K562 (cell line): Measurements from ENCODE around the gene RFX3. TPM values are rescaled to one million over a fixed set of nuclear protein-coding genes. Genes with fewer than 3 reads are reported as not detected.

ENCODE experiments used
- EHMT2 ChIP-seq: fragments of 450-650 bp; IDR thresholded peaks from 2 replicates; pipeline ENCODE4 v1.6.1; 2018; ENCODE audit warnings: antibody characterized with exemption
- KDM2B ChIP-seq: fragments of 250-450 bp; sonication (Bioruptor Pico); IDR thresholded peaks from 2 replicates; pipeline ENCODE4 v1.8.0; 2021; ENCODE audit warnings: mild to moderate bottlenecking, moderate library complexity
- RCOR1 ChIP-seq, 2 experiments: IDR thresholded peaks; 2 replicates each; pipeline ENCODE4 v1.6.1; 2012; ENCODE audit warnings: low read depth in 2 of 2, low read length in 2 of 2, borderline replicate concordance in 1 of 2, improper control_type of control experiment in 1 of 2
- SMARCA4 ChIP-seq: fragments of 450-650 bp; IDR thresholded peaks from 2 replicates; pipeline ENCODE4 v1.6.1; 2016
- SRSF9 ChIP-seq: fragments of 200-400 bp; formaldehyde crosslinking; IDR thresholded peaks from 2 replicates; pipeline ENCODE4 v1.6.1; 2017; ENCODE audit warnings: low read depth, low read length, borderline replicate concordance
- ZKSCAN8 ChIP-seq: fragments of 200-800 bp; sonication (Bioruptor generic); IDR thresholded peaks from 2 replicates; pipeline ENCODE4 v1.6.1; 2016; ENCODE audit warnings: missing genetic modification characterization, missing compliant biosample characterization
- polyA plus RNA-seq, 8 experiments: library from polyadenylated mRNA; depleted of rRNA in 4 of 8; stranded (reverse) in 5 of 8; unstranded in 3 of 8; fragments of >200 nt; fragmentation: Nextera tagmentation in 2 of 8; fragmentation: Illumina TruSeq in 1 of 8; extraction: Ambion mirVana in 2 of 8; extraction: Trizol in 1 of 8; gene quantifications; 2 replicates each; pipeline versions ENCODE4 v1.2.1 to v1.2.3, GENCODE V29; 2011 to 2014; ENCODE audit warnings: inconsistent platforms in 1 of 8, missing spikeins in 1 of 8
- total RNA-seq, 7 experiments: library from RNA; depleted of rRNA in 6 of 7; stranded (reverse); fragments of >200 nt in 6 of 7; fragmentation: Illumina TruSeq in 2 of 7; extraction: Trizol in 2 of 7; gene quantifications; 2 replicates each; pipeline versions ENCODE4 v1.2.1 to v1.2.3, GENCODE V29; 2011 to 2021; ENCODE audit warnings: low replicate concordance in 1 of 7
- TF ChIP-seq, protein P1 (sequence below), 2 experiments: fragments of 450-650 bp in 1 of 2; IDR thresholded peaks; 2 replicates each; pipeline ENCODE4 v1.6.1; 2011 to 2017; ENCODE audit warnings: low read depth in 2 of 2, antibody characterized with exemption in 1 of 2, borderline replicate concordance in 1 of 2, low read length in 1 of 2, mild to moderate bottlenecking in 1 of 2, mixed read lengths in 1 of 2; ENCODE audit not compliant: control insufficient read depth in 1 of 2
- TF ChIP-seq, protein P2 (sequence below): sonication (generic); formaldehyde crosslinking; IDR thresholded peaks from 2 replicates; pipeline ENCODE4 v1.8.1; 2023; ENCODE audit warnings: missing genetic modification reagents, mild to moderate bottlenecking, borderline replicate concordance
- TF ChIP-seq, protein P3 (sequence below): fragments of 250-450 bp; sonication (Bioruptor Pico); IDR thresholded peaks from 2 replicates; pipeline ENCODE4 v1.9.0; 2021; ENCODE audit warnings: mild to moderate bottlenecking, inconsistent platforms
- TF ChIP-seq, protein P4 (sequence below): fragments of 250-450 bp; sonication (Bioruptor Pico); IDR thresholded peaks from 2 replicates; pipeline ENCODE4 v1.5.0; 2020; ENCODE audit warnings: mild to moderate bottlenecking, borderline replicate concordance

Gene RFX3
- total and polyA plus RNA-seq, 9 of the 15 experiments (the other 6 are each of a cell fraction or from before 2014, with no cell fraction given), result 0.86 to 4.9 (median 2.0) TPM

DNA sequence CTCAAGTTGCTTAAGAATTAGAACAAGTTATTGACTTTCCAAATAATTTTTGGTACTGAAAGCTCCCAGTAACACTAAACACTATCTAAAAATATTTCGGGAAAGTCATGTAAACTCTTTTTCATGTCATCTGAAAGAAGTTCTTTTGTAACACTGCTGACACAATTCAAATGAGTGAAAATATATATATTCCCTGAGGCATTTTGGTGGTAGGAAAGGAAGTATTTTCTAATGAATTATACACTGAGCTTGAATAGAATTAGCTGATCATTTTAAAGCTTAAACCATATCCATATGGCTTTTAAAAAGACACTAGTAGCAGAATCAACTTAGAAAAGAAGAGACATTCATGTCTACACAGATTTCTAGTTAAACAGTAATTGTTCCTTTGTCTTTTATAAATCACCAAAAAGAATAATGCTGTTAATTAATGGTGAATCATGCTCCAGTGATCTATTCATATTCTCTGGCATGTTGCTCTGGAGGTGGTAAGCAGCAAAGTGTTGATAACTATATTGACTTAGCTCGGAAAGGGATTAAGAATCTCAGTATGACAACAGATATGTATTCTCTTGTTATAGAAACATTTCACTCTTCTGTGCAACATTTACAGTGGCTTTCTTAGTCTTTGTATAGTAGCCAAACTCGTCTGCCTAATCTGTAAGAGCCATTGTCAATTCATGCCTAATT lies 27.4 kb upstream of the RFX3 start (continued):
- TF ChIP-seq, protein P1, sequence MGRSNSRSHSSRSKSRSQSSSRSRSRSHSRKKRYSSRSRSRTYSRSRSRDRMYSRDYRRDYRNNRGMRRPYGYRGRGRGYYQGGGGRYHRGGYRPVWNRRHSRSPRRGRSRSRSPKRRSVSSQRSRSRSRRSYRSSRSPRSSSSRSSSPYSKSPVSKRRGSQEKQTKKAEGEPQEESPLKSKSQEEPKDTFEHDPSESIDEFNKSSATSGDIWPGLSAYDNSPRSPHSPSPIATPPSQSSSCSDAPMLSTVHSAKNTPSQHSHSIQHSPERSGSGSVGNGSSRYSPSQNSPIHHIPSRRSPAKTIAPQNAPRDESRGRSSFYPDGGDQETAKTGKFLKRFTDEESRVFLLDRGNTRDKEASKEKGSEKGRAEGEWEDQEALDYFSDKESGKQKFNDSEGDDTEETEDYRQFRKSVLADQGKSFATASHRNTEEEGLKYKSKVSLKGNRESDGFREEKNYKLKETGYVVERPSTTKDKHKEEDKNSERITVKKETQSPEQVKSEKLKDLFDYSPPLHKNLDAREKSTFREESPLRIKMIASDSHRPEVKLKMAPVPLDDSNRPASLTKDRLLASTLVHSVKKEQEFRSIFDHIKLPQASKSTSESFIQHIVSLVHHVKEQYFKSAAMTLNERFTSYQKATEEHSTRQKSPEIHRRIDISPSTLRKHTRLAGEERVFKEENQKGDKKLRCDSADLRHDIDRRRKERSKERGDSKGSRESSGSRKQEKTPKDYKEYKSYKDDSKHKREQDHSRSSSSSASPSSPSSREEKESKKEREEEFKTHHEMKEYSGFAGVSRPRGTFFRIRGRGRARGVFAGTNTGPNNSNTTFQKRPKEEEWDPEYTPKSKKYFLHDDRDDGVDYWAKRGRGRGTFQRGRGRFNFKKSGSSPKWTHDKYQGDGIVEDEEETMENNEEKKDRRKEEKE (IDR thresholded peaks at IDR 0.05; ENCODE audit: borderline replicate concordance in 1 of 2, control insufficient read depth in 1 of 2, low read depth in 2 of 2, low read length in 1 of 2), result no peak
- TF ChIP-seq, protein P2, sequence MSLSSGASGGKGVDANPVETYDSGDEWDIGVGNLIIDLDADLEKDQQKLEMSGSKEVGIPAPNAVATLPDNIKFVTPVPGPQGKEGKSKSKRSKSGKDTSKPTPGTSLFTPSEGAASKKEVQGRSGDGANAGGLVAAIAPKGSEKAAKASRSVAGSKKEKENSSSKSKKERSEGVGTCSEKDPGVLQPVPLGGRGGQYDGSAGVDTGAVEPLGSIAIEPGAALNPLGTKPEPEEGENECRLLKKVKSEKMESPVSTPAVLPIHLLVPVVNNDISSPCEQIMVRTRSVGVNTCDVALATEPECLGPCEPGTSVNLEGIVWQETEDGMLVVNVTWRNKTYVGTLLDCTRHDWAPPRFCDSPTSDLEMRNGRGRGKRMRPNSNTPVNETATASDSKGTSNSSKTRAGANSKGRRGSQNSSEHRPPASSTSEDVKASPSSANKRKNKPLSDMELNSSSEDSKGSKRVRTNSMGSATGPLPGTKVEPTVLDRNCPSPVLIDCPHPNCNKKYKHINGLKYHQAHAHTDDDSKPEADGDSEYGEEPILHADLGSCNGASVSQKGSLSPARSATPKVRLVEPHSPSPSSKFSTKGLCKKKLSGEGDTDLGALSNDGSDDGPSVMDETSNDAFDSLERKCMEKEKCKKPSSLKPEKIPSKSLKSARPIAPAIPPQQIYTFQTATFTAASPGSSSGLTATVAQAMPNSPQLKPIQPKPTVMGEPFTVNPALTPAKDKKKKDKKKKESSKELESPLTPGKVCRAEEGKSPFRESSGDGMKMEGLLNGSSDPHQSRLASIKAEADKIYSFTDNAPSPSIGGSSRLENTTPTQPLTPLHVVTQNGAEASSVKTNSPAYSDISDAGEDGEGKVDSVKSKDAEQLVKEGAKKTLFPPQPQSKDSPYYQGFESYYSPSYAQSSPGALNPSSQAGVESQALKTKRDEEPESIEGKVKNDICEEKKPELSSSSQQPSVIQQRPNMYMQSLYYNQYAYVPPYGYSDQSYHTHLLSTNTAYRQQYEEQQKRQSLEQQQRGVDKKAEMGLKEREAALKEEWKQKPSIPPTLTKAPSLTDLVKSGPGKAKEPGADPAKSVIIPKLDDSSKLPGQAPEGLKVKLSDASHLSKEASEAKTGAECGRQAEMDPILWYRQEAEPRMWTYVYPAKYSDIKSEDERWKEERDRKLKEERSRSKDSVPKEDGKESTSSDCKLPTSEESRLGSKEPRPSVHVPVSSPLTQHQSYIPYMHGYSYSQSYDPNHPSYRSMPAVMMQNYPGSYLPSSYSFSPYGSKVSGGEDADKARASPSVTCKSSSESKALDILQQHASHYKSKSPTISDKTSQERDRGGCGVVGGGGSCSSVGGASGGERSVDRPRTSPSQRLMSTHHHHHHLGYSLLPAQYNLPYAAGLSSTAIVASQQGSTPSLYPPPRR (CRISPR knock-in tag), result no peak
- TF ChIP-seq SMARCA4 (no peak), ZKSCAN8 (CRISPR knock-in tag) (no peak), RCOR1 (IDR thresholded peaks at IDR 0.05; ENCODE audit: borderline replicate concordance in 1 of 2, low read depth in 2 of 2, low read length in 2 of 2) (no peak), EHMT2 (no peak), KDM2B (CRISPR knock-in tag) (no peak), SRSF9 (no peak)
- TF ChIP-seq, protein P3, sequence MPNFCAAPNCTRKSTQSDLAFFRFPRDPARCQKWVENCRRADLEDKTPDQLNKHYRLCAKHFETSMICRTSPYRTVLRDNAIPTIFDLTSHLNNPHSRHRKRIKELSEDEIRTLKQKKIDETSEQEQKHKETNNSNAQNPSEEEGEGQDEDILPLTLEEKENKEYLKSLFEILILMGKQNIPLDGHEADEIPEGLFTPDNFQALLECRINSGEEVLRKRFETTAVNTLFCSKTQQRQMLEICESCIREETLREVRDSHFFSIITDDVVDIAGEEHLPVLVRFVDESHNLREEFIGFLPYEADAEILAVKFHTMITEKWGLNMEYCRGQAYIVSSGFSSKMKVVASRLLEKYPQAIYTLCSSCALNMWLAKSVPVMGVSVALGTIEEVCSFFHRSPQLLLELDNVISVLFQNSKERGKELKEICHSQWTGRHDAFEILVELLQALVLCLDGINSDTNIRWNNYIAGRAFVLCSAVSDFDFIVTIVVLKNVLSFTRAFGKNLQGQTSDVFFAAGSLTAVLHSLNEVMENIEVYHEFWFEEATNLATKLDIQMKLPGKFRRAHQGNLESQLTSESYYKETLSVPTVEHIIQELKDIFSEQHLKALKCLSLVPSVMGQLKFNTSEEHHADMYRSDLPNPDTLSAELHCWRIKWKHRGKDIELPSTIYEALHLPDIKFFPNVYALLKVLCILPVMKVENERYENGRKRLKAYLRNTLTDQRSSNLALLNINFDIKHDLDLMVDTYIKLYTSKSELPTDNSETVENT, result no peak
- TF ChIP-seq, protein P4, sequence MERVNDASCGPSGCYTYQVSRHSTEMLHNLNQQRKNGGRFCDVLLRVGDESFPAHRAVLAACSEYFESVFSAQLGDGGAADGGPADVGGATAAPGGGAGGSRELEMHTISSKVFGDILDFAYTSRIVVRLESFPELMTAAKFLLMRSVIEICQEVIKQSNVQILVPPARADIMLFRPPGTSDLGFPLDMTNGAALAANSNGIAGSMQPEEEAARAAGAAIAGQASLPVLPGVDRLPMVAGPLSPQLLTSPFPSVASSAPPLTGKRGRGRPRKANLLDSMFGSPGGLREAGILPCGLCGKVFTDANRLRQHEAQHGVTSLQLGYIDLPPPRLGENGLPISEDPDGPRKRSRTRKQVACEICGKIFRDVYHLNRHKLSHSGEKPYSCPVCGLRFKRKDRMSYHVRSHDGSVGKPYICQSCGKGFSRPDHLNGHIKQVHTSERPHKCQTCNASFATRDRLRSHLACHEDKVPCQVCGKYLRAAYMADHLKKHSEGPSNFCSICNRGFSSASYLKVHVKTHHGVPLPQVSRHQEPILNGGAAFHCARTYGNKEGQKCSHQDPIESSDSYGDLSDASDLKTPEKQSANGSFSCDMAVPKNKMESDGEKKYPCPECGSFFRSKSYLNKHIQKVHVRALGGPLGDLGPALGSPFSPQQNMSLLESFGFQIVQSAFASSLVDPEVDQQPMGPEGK, result no peak
